NCI-H510A (cell line): ENCODE measurements around the gene SMARCC1.
"Not testable (repeated sequence)": the region's sequence is repeated elsewhere in the genome, so short reads cannot be mapped to it uniquely, and the experiment has no call there.

ENCODE experiments used
- DNase-seq: peaks from one replicate; lab custom pipeline; 2025; lab: John Stamatoyannopoulos, UW

SMARCC1 gene

DNA sequence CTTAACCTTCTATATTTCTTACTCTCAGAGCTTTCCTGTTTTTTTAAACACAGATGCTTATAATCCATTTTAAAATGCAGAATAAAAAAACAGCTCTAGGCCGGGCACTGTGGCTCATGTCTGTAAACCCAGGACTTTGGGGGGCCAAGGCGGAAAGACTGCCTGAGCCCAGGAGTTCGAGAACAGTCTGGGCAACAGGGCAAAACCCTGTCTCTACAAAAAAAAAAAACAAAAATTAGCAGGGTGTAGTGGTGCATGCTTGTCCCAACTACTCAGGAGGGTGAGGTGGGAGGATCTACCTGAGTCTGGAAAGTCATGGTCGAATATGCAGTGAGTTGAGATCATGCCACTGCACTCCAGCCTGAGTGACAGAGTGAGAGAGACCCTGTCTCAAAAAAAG lies 15.5 kb downstream of the SMARCC1 start:
- DNase-seq = no peak

DNA sequence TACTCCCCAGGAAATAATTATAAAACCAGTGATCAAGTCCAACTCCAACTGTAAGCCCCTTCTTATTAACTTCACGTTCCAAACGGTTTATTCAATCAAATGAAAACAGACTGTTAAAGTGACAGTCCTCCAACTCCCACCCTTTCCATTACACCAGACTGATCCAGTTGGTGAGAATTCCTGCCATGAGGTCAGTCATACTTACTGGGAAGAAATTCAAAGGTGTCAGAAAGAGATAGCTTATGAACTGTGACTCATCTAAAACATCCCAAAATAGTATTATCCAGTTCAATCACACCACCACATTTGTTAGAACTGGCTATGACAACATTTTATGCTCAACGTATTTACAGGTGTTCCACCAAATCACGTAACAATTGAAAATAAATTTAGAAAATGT lies 19.5 kb downstream of the SMARCC1 start:
- no peak for DNase-seq

DNA sequence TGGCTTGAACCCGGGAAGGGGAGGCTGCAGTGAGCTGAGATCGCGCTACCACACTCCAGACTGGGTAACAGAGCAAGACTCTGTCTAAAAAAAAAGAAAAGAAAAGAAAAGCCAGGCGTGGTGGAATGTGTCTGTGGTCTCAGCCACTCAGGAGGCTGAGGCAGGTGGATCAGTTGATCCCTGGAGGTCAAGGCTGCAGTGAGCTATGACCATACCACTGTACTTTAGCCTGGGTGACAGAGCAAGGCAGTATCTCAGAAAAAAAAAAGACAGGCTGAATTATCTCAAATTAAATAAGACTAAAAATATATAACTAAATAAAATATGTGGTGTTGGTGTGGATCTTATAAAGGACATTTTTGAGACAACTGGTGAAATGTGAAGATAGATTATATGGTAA lies 20.6 kb downstream of the SMARCC1 start:
- DNase-seq = no peak

DNA sequence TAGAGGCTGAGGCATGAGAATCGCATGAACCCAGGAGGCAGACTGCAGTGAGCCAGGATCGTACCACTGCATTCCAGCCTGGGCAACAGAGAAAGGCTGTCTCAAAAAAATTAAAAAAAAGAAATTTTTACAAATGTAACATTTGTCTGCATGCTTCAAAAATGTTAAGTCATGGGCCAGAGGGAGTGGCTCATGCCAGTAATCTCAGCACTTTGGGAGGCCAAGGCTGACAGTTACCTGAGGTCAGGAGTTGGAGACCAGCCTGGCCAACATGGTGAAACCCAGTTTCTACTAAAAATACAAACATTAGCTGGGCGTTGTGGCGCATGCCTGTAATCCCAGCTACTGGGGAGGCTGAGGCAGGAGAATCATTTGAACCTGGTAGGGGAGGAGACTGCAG lies 21.5 kb downstream of the SMARCC1 start:
- not testable (repeated sequence) for DNase-seq

DNA sequence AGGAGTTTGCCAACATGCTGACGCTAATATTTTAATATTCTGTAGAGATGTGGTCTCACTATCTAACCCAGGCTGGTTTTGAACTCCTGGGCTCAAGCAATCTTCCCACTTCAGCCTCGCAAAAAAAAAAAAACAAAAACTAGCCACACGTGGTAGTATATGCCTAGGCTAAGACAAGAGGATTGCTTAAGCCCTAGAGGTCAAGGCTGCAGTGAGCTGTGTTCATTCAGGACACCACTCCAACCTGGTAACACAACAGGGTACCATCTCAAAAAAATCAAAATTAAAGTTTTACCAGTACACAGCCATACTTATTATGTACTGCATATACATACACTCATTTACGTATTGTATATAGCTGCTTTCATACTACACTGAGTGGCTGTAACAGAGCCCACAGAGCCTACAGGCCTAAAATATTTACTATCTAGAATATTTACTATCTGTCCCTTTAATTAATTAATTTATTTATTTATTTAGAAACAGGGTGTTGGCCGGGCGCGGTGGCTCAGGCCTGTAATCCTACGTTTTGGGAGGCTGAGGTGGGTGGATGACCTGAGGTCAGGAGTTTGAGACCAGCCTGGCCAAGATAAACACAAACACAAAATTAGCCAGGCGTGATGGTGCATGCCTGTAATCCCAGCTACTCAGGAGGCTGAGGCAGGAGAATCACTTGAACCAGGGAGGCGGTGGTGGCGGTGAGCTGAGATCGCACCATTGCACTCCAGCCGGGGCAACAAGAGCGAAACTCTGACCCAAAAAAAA lies 23.2 kb downstream of the SMARCC1 start:
- no peak for DNase-seq

DNA sequence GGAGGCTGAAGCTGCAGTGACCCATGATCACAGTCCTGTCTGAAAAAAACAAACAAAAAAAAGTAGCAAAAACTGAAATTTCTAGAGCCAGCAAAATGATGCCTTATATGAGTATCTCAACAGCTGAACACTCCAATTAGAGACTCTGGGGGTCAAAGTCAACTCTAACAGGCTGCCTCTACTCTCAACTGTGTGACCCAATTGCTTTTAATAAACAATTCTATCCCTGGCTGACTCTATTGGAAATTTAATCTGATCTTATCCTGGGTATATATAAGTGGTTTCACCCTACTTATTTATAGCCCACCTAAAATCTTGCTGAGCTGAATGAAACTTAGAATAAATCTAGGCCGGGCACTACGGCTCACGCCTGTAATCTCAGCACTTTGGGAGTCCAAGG lies 29.0 kb downstream of the SMARCC1 start:
- no peak for DNase-seq

DNA sequence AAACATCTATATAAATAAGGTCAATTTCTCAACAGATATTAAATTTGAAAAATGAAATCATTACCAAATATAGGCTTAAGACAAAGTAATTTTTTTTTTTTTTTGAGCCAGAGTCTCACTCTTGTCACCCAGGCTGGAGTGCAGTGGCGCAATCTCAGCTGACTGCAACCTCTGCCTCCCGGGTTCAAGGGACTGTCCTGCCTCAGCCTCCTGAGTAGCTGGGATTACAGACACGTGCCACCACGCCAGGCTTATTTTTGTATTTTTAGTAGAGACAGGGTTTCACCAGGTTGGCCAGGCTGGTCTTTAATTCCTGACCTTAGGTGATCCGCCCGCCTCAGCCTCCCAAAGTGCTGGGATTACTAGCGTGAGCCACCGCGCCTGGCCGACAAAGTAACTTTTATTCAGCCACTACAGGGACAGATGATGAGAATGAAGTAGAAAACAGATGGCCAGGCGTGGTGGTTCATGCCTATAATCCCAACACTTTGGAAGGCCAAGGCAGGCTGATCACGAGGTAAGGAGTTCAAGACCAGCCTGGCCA lies 30.8 kb downstream of the SMARCC1 start:
- not testable (repeated sequence) for DNase-seq

DNA sequence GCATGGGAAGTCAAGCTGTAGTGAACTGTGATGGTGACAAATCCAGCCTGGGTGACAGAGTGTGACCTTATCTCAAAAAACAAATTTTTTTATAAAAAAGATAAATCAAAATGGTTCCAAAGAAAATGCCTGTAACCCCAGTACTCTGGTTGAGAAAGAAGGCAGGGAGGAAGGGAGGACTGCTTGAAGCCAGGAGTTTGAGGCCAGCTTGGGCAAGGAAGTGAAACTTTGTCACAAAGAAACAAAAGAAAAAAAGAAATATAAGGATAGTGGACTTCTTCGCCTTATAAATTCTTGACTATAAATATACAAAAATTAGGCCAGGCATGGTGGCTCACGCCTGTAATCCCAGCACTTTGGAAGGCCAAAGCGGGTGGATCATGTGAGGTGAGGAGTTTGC lies 34.1 kb downstream of the SMARCC1 start:
- no peak for DNase-seq

DNA sequence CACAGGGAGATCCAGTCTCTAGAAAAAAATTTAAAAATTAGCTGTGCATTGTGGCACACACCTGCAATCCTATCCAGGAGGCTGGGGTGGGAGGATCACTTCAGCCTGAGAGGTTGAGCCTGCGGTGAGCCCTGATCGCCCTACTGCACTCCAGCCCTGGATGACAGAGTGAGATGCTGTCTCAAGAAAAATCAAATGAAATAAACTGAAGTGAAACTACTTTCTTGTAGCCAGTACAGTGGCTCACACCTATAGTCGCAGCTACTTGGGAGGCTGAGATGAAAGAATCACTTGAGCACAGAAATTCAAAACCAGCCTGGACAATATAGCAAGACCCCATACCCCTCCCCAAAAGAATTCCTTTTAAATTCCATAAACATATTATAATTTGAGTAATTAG lies 35.4 kb downstream of the SMARCC1 start:
- DNase-seq = no peak

DNA sequence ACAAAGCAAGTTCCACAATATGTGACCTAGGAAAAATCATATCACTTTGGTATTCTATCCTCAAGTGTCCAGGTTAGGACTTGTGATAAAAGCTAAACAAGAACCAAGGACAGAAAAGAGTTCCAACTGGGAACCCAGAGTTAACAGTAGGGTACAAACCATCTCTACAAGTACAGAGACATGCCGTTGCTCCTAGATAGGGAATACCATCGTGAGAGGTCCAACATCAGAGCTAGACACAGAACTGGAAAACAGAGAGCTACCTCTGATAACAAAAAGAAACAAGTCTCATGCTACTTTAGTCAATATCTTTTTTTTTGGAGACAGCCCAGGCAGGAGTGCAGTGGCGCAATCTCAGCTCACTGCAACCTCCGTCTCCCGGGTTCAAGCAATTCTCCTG lies 37.8 kb downstream of the SMARCC1 start:
- no peak for DNase-seq

DNA sequence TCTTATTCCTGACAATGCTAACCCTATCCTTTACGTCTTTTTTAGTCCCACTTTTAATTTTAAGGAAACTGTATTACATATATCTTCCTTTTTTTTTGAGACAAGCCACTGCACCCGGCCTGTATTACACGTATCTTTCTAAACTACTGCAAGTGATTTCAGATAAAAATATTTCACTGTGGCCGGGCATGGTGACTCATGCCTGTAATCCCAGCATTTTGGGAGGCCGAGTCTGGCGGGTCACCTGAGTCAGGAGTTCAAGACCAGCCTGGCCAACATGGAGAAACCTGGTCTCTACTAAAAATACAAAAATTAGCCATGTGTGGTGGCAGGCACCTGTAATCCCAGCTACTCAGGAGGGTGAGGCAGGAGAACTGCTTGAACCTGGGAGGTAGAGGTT lies 38.3 kb downstream of the SMARCC1 start:
- DNase-seq = not testable (repeated sequence)

DNA sequence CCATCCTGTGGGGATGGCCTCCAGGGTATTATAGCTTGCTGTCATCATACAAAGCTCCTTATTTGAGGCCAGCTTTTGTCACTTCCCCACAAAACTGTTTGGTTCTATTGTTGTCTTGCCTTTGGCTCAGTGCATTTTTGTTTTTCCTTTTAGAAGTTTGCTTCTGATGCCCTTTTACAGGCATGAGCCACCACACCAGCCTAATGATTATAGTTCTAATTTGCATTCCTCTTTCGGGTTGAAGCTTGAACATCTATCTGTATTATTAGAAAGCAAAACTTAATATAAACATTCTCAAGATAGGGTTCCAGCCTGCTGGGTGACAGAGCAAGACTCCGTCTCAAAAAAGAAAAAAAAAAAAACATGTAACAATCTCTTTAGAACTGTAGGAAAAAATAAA lies 39.8 kb downstream of the SMARCC1 start:
- DNase-seq = no peak

DNA sequence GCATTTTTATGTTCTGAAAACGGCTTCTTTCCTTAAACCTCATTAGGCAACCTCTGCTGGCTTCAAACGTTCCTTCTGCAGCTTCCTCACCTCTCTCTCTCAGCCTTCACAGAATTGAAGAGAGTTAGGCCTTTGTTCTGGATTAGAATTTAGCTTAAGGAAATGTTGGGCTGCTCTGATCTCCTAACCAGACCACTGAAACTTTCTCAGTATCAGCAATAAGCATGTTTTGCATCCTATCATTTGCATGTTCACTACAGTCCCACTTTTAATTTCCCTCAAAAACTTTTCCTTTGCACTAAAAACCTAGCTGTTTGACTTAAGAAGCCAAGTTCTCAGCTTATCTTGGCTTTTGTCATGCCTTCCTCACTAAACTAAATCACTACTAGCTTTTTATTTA lies 49.5 kb downstream of the SMARCC1 start:
- DNase-seq = no peak

DNA sequence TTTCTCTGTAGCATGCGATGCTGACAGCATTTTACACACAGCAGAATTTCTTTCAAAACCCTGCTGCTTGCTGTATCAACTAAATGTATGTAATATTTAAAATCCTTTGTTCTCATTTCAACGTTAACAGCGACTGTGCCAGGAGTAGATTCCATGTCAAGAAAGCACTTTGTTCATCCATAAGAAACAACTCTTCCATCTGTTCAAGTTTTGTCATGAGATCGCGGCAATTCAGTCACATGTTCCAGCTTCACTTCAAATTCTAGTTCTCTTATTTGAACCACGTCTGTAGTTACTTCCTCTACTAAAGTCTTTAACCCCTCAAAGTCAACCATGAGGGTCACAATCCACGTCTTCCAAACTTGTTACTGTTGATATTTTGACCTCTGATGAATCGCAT lies 50.6 kb downstream of the SMARCC1 start:
- no peak for DNase-seq

DNA sequence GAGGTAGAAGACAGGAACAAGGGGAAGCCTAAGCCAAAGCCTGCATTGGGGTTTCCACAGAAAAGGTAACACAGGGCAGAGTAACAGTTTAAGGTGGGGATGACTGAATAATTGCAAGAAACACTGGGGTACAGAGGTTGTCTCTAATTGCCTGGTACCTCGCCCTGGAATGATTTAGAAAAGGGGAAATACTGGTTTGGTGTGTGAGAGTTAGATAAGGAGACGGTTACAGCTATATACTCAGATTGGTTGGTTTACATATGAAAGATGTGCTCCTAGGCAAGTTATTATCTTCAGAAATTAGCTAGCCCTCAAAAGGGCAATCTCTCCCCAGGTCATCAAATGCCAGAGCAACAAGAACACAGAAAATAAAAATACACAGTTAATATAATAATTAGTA lies 58.8 kb downstream of the SMARCC1 start:
- no peak for DNase-seq

DNA sequence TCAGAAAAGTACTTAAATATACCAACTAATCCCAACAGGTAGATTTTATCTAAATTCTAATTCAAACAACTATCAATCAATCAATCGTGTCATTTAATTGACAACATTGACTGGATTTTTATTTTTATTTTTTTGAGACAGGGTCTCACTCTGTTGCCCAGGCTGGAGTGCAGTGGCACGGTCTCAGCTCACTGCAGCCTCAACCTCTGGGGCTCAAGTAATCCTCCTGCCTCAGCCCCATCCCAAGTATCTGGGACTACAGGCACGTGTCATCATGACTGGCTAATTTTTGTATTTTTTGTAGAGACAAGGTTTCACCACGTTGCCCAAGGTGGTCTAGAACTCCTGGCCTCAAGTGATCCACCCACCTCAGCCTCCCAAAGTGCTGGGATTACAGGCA lies 64.2 kb downstream of the SMARCC1 start:
- DNase-seq = not testable (repeated sequence)

DNA sequence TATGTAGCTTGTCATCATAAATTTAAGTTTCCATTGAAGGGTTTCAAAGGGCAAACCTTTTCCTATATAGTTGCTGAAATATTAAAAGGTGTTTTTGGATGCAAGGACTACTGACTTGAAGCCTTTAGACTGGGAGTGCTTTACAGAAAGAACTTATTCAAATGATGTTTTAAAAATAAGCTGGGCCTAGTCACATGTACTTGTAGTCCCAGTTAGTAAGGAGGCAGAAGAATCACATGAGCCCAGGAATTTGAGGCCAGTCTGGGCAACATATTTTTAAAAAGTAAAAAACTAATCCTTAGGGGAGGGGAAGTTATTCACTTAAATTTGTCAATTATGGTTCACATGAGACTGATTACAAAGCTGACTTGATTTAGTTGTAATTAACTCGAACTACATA lies 65.0 kb downstream of the SMARCC1 start:
- DNase-seq = no peak

DNA sequence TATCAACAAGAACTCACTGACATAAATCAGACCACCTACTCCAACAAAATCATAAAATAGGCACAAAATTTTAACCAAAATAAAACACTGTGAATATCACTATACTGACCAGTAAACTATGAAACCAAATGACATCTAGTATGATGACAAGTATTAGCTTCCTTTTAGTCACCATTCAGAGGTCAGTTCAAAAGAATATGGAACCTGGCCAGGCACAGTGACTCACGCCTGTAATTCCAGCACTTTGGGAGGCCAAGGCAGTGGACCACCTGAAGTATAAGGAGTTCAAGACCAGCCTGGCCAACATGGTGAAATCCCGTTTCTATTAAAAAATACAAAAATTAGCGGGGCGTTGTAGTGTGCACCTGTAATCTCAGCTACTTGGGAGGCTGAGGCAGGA lies 65.8 kb downstream of the SMARCC1 start:
- DNase-seq = no peak

DNA sequence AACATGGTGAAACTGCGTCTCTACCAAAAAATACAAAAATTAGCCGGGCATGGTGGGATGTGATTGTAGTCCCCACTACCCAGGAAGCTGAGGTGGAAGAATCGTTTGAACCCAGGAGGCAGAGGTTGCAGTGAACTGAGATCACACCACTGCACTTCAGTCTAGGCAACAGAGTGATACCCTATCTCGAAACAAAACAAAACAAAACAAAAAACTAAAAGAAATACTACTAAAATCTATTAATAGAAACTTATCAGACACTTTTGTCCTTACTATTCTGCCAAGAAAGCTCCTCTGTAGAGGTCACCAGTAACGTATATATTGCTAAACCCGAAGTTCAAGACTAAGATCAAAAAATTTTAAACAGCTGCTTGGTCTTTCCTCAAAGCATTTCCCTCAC lies 67.1 kb downstream of the SMARCC1 start:
- DNase-seq = no peak

DNA sequence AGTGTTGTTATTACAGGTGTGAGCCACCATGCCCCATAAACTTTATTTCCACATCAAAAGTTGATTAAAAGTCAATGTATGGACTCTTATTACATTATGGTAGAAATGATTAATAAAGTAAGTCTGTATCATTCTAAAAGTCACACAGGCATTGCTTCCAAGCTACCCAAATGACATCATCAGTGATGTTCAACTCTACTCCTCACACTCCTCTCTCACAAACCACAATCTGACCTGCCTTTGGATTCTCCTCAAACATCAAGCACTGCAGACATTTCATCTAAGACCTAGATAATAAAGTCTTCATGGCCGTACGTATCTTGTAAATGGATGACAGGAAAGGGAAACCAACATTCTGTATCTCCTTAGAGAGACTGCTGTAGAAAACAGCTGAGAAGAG lies 68.0 kb downstream of the SMARCC1 start:
- DNase-seq = no peak

DNA sequence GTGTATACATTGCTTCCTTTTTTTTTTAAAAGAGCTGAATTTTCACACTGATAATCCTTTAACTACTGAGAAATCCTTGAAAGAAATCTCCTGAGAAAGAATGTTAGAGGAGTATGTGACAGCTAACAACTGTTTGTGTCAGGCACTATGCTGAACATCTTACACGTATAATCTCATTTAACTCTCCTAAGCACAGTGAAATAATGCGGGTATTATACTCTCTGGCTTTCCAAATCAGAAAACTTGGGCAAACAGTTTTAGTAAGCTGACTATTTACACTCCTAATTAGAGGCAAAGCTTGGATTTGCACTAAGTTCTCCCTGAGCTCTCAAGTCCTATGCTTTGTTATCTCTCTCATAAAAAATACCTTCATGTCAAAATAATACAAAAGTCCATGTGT lies 69.3 kb downstream of the SMARCC1 start:
- DNase-seq = no peak

DNA sequence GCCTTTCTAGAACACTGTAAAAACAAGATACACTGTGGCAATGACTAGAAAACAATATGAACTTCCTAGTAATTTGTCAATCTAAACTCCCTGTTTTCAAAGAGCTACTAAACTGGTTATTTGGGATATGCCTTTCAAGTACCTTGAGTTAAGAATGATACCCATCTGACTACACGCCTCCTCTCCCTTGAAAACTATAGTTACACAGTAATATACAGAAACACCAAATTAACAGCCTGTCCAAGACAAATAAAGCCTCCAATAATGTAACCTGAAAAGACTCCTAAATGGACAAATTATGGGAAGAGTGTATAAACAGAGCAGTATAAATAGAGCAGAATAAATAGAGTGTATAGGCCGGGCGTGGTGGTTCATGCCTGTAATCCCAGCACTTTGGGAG lies 70.1 kb downstream of the SMARCC1 start:
- DNase-seq = no peak

DNA sequence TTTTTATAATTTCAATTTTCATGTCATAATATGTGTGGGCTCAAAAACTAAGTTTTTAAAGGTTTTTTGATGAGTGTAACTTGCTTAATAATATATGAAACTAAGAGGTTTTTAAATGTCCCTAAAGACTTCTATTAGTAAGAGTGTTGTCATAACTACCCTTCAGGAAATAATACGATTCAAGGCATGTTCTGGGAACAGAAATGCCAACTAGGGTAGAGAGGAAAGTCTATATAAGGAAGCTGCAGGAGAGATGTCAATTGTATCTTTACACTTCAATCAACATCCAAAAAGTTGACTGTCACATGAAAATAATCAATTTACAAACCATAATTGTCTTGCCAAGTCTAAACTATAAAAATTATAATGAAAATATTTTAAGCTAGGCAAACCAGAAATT lies 76.3 kb downstream of the SMARCC1 start:
- DNase-seq = no peak

DNA sequence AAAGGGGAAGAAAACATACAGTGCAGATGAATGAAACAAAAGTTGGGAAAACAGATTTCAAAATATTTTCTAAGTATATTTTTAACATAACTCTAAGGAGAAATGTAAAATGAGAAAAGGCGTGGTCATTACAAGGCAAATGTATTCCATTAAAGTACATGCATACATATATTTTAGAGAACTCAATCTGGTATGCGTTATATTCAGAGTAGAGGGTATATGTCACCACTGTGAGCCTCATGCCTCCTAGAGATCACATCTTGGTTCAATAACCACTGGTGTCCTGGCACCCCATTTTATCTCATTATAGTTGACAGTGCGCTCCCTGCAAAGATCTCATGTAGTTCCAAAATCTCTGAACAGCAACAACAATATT lies 77.5 kb downstream of the SMARCC1 start:
- no peak for DNase-seq
